Neural cell (in vitro differentiated cells): ENCODE measurements around the gene PRR11.

ENCODE experiments used
- POLR2AphosphoS5 ChIP-seq: IDR thresholded peaks from 2 replicates; pipeline ENCODE4 v1.6.1; 2012
- TF ChIP-seq, protein P1 (sequence below): fragments of 450-650 bp; IDR thresholded peaks from 2 replicates; pipeline ENCODE4 v1.5.1; 2014; ENCODE audit warnings: antibody characterized with exemption, mild to moderate bottlenecking, moderate library complexity; ENCODE audit not compliant: poor library complexity, severe bottlenecking

DNA sequence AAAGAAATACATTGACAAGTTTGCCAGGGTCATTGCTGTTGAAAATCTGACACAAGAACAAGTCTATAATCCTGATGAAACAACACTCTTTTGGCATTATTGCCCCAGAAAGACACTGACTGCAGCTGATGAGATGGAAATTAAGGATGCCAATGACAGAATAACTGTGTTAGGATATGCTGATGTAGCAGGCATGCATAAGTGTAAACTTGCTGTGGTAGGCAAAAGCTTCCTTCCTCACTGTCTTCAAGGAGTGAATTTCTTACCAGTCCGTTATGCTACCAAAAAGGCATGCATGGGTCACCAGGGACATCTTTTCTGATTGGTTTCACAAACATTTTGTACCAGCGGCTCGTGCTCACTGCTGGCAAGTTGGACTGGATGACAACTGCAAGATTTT lies 75.2 kb downstream of the PRR11 start:
- no peak for TF ChIP-seq POLR2AphosphoS5
- TF ChIP-seq, protein P1, sequence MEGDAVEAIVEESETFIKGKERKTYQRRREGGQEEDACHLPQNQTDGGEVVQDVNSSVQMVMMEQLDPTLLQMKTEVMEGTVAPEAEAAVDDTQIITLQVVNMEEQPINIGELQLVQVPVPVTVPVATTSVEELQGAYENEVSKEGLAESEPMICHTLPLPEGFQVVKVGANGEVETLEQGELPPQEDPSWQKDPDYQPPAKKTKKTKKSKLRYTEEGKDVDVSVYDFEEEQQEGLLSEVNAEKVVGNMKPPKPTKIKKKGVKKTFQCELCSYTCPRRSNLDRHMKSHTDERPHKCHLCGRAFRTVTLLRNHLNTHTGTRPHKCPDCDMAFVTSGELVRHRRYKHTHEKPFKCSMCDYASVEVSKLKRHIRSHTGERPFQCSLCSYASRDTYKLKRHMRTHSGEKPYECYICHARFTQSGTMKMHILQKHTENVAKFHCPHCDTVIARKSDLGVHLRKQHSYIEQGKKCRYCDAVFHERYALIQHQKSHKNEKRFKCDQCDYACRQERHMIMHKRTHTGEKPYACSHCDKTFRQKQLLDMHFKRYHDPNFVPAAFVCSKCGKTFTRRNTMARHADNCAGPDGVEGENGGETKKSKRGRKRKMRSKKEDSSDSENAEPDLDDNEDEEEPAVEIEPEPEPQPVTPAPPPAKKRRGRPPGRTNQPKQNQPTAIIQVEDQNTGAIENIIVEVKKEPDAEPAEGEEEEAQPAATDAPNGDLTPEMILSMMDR, result no peak
